ENCODE data around the gene ICA1.

- TF ChIP-seq CTCF (IDR thresholded peaks at IDR 0.05; ENCODE audit: low read depth, low read length, poor library complexity, severe bottlenecking) = no peak
- TF ChIP-seq EZH2phosphoT487 (IDR thresholded peaks at IDR 0.05; ENCODE audit: borderline replicate concordance, low read length) = no peak
Observed at GRCh38 chr7:8250547-8250946, 11.4 kb downstream of the ICA1 start.

All from DOHH2 (cell line).